Uterus (tissue), 4 donors: Measurements from ENCODE around the gene SEC23A. TPM values are rescaled to one million over a fixed set of nuclear protein-coding genes. Genes with fewer than 3 reads are reported as not detected.

Experiments used
- DNase-seq, 2 donors: peaks; one replicate each; pipeline ENCODE4 v3.0.0-alpha.2; 2019 to 2020
- H3K27ac ChIP-seq, 2 donors: fragments of 200-600 bp; sonication (generic); 1 replicate in 1 of 2; 2 replicates in 1 of 2; pipeline ENCODE4 v1.5.1; 2016 to 2018
- H3K27me3 ChIP-seq, 2 donors: fragments of 200-600 bp; sonication (generic); one replicate each; pipeline ENCODE4 v1.5.1; 2018 to 2019; ENCODE audit warnings: control low read depth in 1 of 2
- H3K36me3 ChIP-seq, 2 donors: fragments of 200-600 bp; sonication (generic); one replicate each; pipeline ENCODE4 v1.5.1; 2019; ENCODE audit warnings: control low read depth in 1 of 2
- H3K4me1 ChIP-seq, 2 donors: fragments of 200-600 bp; sonication (generic); one replicate each; pipeline ENCODE4 v1.5.1; 2018 to 2019; ENCODE audit warnings: control low read depth in 1 of 2
- H3K4me3 ChIP-seq, 2 donors: fragments of 200-600 bp; sonication (generic); 1 replicate in 1 of 2; 2 replicates in 1 of 2; pipeline ENCODE4 v1.5.1; 2018 to 2019; ENCODE audit warnings: mild to moderate bottlenecking in 1 of 2
- H3K9me3 ChIP-seq, 2 donors: fragments of 200-600 bp; sonication (generic); one replicate each; pipeline ENCODE4 v1.5.1; 2019; ENCODE audit warnings: control low read depth in 1 of 2
- CTCF ChIP-seq, 4 experiments: fragments of 200-600 bp in 2 of 4; fragments of 450-650 bp in 2 of 4; sonication (generic) in 2 of 4; IDR thresholded peaks; one replicate each; pipeline ENCODE4 v1.5.1; 2016 to 2019; ENCODE audit warnings: antibody characterized with exemption in 4 of 4, mild to moderate bottlenecking in 2 of 4, moderate library complexity in 1 of 4
- POLR2A ChIP-seq, 2 donors: fragments of 450-650 bp; IDR thresholded peaks; one replicate each; pipeline ENCODE4 v1.6.1; 2016; ENCODE audit warnings: antibody characterized with exemption in 2 of 2, mild to moderate bottlenecking in 1 of 2, moderate library complexity in 1 of 2
- intact Hi-C: fragments of 100-400 bp; cut with DNase I; formaldehyde crosslinking; loops from one replicate; pipeline ENCODE4 v1.15.1; 2023; ENCODE audit warnings: low total_unique reads
- total RNA-seq, 4 donors: library from RNA; depleted of rRNA in 3 of 4; stranded (reverse); fragments of >200 nt in 3 of 4; gene quantifications; one replicate each; pipeline versions ENCODE4 v1.1.0 to v1.2.4, GENCODE V29; 2014 to 2023
- donor health status: DM: yes; HTN: yes; CAD: no.

Gene SEC23A
- total RNA-seq, 4 donors from 2014 or later, result 133 to 322 (median 231) TPM

- H3K36me3 ChIP-seq, result no peaks in the 10 kb centered on the region
These were observed 19.5 kb upstream of the SEC23A start for GRCh38 chr14:39122330-39123138.

GRCh38 chr14:39114073-39114838 lies 11.2 kb upstream of the SEC23A start, which contains the start of gene GEMIN2:
TSS of gene GEMIN2 (plus strand) at chr14:39114323. CDS start at chr14:39114339, 16 bp downstream.
- peaks cover 0 to 4% of the 10 kb centered on the region in 2 donors for H3K4me1 ChIP-seq
- no peaks in the 10 kb centered on the region for H3K36me3 ChIP-seq
- intact Hi-C loops, result no loop called here
- peak within 1 kb of the TSS; percentile 59 to 76 for H3K4me3 ChIP-seq
- TF ChIP-seq POLR2A (IDR thresholded peaks at IDR 0.05), result peak in 1 of 2 donors; percentile 55
- no peak for TF ChIP-seq CTCF (IDR thresholded peaks at IDR 0.05)
- peak; percentile 93 to 94 for DNase-seq
- peak within 1 kb of the TSS; percentile 82 to 90 for H3K27ac ChIP-seq
- no peaks in the 10 kb centered on the region for H3K9me3 ChIP-seq
- no peaks in the 10 kb centered on the region for H3K27me3 ChIP-seq

More at GRCh38 chr14:39122330-39123138, 19.5 kb upstream of the SEC23A start:
- Histone ChIP-seq H3K9me3 (no peaks in the 10 kb centered on the region), H3K27me3 (no peaks in the 10 kb centered on the region), H3K4me1 (no peaks in the 10 kb centered on the region), H3K27ac (peak overlapping the region; percentile 33 to 50), H3K4me3 (no peak overlapping the region)
- no peak for DNase-seq
- intact Hi-C loops, result no loop called here
- no peak for TF ChIP-seq CTCF (IDR thresholded peaks at IDR 0.05)

- Histone ChIP-seq H3K27ac (peak overlapping the region; percentile 82 to 90), H3K9me3 (no peaks in the 10 kb centered on the region), H3K4me3 (peak overlapping the region; percentile 59 to 76), H3K4me1 (peaks cover 0 to 4% of the 10 kb centered on the region in 2 donors), H3K36me3 (no peaks in the 10 kb centered on the region), H3K27me3 (no peaks in the 10 kb centered on the region)
- DNase-seq, result no peak
- TF ChIP-seq POLR2A (IDR thresholded peaks at IDR 0.05), result no peak
- TF ChIP-seq CTCF (IDR thresholded peaks at IDR 0.05), result no peak
- intact Hi-C loops, result no loop called here
These were observed 10.6 kb upstream of the SEC23A start for GRCh38 chr14:39113685-39114072.

- Histone ChIP-seq H3K4me3 (peak overlapping the region in 1 of 2 donors; percentile 7), H3K9me3 (no peaks in the 10 kb centered on the region), H3K27me3 (no peaks in the 10 kb centered on the region), H3K4me1 (peaks cover 0 to 4% of the 10 kb centered on the region in 2 donors), H3K36me3 (no peaks in the 10 kb centered on the region), H3K27ac (no peak overlapping the region)
- no peak for TF ChIP-seq CTCF (IDR thresholded peaks at IDR 0.05)
- no peak for TF ChIP-seq POLR2A (IDR thresholded peaks at IDR 0.05)
- no peak for DNase-seq
- intact Hi-C loops, result loop anchor here (10.0 kb wide), 1 partner anchor 325 kb away; the partner anchor contains the start of gene FBXO33
These were observed 7.1 kb upstream of the SEC23A start for GRCh38 chr14:39109893-39110715.
